Suprapubic skin (tissue), 4 donors: ENCODE data around the gene MSRB3. TPM values are rescaled to one million over a fixed set of nuclear protein-coding genes. Genes with fewer than 3 reads are reported as not detected.

ENCODE experiments used
- DNase-seq, 2 donors: peaks; one replicate each; pipeline ENCODE4 v3.0.0-alpha.2; 2019; ENCODE audit warnings: low spot score in 2 of 2
- H3K27ac ChIP-seq: fragments of 200-600 bp; sonication (generic); one replicate; pipeline ENCODE4 v1.5.1; 2019
- H3K27me3 ChIP-seq: fragments of 200-600 bp; sonication (generic); one replicate; pipeline ENCODE4 v1.5.1; 2019
- H3K36me3 ChIP-seq: fragments of 200-600 bp; sonication (generic); one replicate; pipeline ENCODE4 v1.5.1; 2019
- H3K4me1 ChIP-seq: fragments of 200-600 bp; sonication (generic); one replicate; pipeline ENCODE4 v1.5.1; 2019
- H3K4me3 ChIP-seq: fragments of 200-600 bp; sonication (generic); one replicate; pipeline ENCODE4 v1.5.1; 2019; ENCODE audit warnings: mild to moderate bottlenecking
- H3K9me3 ChIP-seq: fragments of 200-600 bp; sonication (generic); one replicate; pipeline ENCODE4 v1.5.1; 2019
- CTCF ChIP-seq, 2 donors: fragments of 200-600 bp in 1 of 2; fragments of 450-650 bp in 1 of 2; sonication (generic) in 1 of 2; IDR thresholded peaks; one replicate each; pipeline ENCODE4 v1.5.1; 2016 to 2019; ENCODE audit warnings: antibody characterized with exemption in 2 of 2, mild to moderate bottlenecking in 1 of 2, moderate library complexity in 1 of 2
- EP300 ChIP-seq: sonication (generic); formaldehyde crosslinking; IDR thresholded peaks from one replicate; pipeline ENCODE4 v1.6.1; 2017; ENCODE audit warnings: antibody characterized with exemption
- POLR2A ChIP-seq, 2 donors: fragments of 450-650 bp; IDR thresholded peaks; one replicate each; pipeline ENCODE4 v1.6.1; 2017; ENCODE audit warnings: antibody characterized with exemption in 2 of 2, mild to moderate bottlenecking in 2 of 2, moderate library complexity in 2 of 2
- POLR2AphosphoS5 ChIP-seq, 3 donors: sonication (generic); formaldehyde crosslinking; IDR thresholded peaks; one replicate each; pipeline ENCODE4 v1.6.1; 2017; ENCODE audit warnings: antibody characterized with exemption in 3 of 3
- WGBS: methylation state at CpG from one replicate; pipeline ENCODE4 v1.1.5; 2018; 5-methylcytosine and 5-hydroxymethylcytosine counted together
- total RNA-seq, 4 donors: library from RNA; depleted of rRNA; stranded (reverse); fragments of >200 nt; gene quantifications; one replicate each; pipeline ENCODE4 v1.1.0, GENCODE V29; 2016

MSRB3 gene
- total RNA-seq, 4 donors from 2014 or later, result 5.2 to 16.9 (median 9.8) TPM

GRCh38 chr12:65391711-65392110, 113.2 kb downstream of the MSRB3 start:
- TF ChIP-seq POLR2AphosphoS5 (IDR thresholded peaks at IDR 0.05) (no peak), CTCF (IDR thresholded peaks at IDR 0.05) (no peak), EP300 (no peak), POLR2A (IDR thresholded peaks at IDR 0.05) (no peak)
- Histone ChIP-seq H3K36me3 (no peaks in the 10 kb centered on the region), H3K4me1 (no peaks in the 10 kb centered on the region), H3K27me3 (no peaks in the 10 kb centered on the region), H3K4me3 (no peak overlapping the region), H3K27ac (no peak overlapping the region), H3K9me3 (no peaks in the 10 kb centered on the region)
- no peak for DNase-seq
- 86% methylated on average over 1 of the region's 1 CpG for WGBS

GRCh38 chr12:65392491-65392890, 114.0 kb downstream of the MSRB3 start:
- H3K4me1 ChIP-seq, result no peaks in the 10 kb centered on the region
- H3K36me3 ChIP-seq, result no peaks in the 10 kb centered on the region
- no peak overlapping the region for H3K4me3 ChIP-seq
- TF ChIP-seq CTCF (IDR thresholded peaks at IDR 0.05), result no peak
- TF ChIP-seq EP300, result no peak
- TF ChIP-seq POLR2A (IDR thresholded peaks at IDR 0.05), result no peak
- no peak for DNase-seq
- H3K27me3 ChIP-seq, result no peaks in the 10 kb centered on the region
- 59% methylated on average over 5 of the region's 5 CpGs for WGBS
- no peak overlapping the region for H3K27ac ChIP-seq
- H3K9me3 ChIP-seq, result no peaks in the 10 kb centered on the region

GRCh38 chr12:65403188-65403587, 124.7 kb downstream of the MSRB3 start:
- H3K27me3 ChIP-seq, result no peaks in the 10 kb centered on the region
- TF ChIP-seq POLR2AphosphoS5 (IDR thresholded peaks at IDR 0.05) (no peak), EP300 (no peak), CTCF (IDR thresholded peaks at IDR 0.05) (no peak), POLR2A (IDR thresholded peaks at IDR 0.05) (no peak)
- WGBS, result 96% methylated on average over 4 of the region's 5 CpGs
- H3K36me3 ChIP-seq, result no peaks in the 10 kb centered on the region
- H3K4me1 ChIP-seq, result no peaks in the 10 kb centered on the region
- no peak overlapping the region for H3K4me3 ChIP-seq
- no peak overlapping the region for H3K27ac ChIP-seq
- H3K9me3 ChIP-seq, result peaks cover 3% of the 10 kb centered on the region
- DNase-seq, result no peak

- no peak for TF ChIP-seq CTCF (IDR thresholded peaks at IDR 0.05)
- no peak for TF ChIP-seq POLR2AphosphoS5 (IDR thresholded peaks at IDR 0.05)
- TF ChIP-seq POLR2A (IDR thresholded peaks at IDR 0.05), result no peak
- no peak for TF ChIP-seq EP300
- DNase-seq, result no peak
- H3K27me3 ChIP-seq, result no peaks in the 10 kb centered on the region
- no peak overlapping the region for H3K4me3 ChIP-seq
- WGBS, result 87% methylated on average over 4 of the region's 4 CpGs
- peaks cover 3% of the 10 kb centered on the region for H3K9me3 ChIP-seq
- no peak overlapping the region for H3K27ac ChIP-seq
- no peaks in the 10 kb centered on the region for H3K36me3 ChIP-seq
- H3K4me1 ChIP-seq, result peaks cover 5% of the 10 kb centered on the region
Observed at GRCh38 chr12:65407388-65408149, 129.1 kb downstream of the MSRB3 start.

- DNase-seq, result no peak
- Histone ChIP-seq H3K36me3 (no peaks in the 10 kb centered on the region), H3K27ac (no peak overlapping the region), H3K4me3 (no peak overlapping the region), H3K4me1 (peaks cover 5% of the 10 kb centered on the region), H3K9me3 (no peaks in the 10 kb centered on the region), H3K27me3 (no peaks in the 10 kb centered on the region)
- 85% methylated on average over 4 of the region's 4 CpGs for WGBS
- TF ChIP-seq POLR2A (IDR thresholded peaks at IDR 0.05) (no peak), EP300 (no peak), CTCF (IDR thresholded peaks at IDR 0.05) (no peak), POLR2AphosphoS5 (IDR thresholded peaks at IDR 0.05) (no peak)
Observed at GRCh38 chr12:65408441-65408840, 130.0 kb downstream of the MSRB3 start.
